GM12878 (cell line): ENCODE data around the gene NDRG2. TPM values are rescaled to one million over a fixed set of nuclear protein-coding genes. Genes with fewer than 3 reads are reported as not detected.

Experiments
- ATAC-seq: fragments of 200-7000 bp; cut with Tn5 transposase; 3 replicates; pipeline ENCODE4 v1.9.1; 2020; ENCODE audit warnings: mild to moderate bottlenecking, moderate library complexity
- BruUV-seq: library from RNA; stranded (reverse); fragments of 400-500 nt; replicated peaks from 2 replicates; lab custom pipeline; 2021; lab: Mats Ljungman, UMichigan
- CTCF ChIA-PET: fragments of 300-600 bp; sonication (Branson Sonifier 250); formaldehyde crosslinking; extraction: SDS; loops from one replicate; lab custom pipeline; 2021; ENCODE audit warnings: inconsistent platforms; lab: Yijun Ruan, JAX
- POLR2A ChIA-PET: fragments of 350-600 bp; formaldehyde crosslinking; extraction: SDS; loops from one replicate; lab custom pipeline; 2021; ENCODE audit warnings: inconsistent platforms; lab: Charles Lee
- RAD21 ChIA-PET: fragments of 300-600 bp; sonication (Branson Sonifier 250); formaldehyde crosslinking; loops from one replicate; lab custom pipeline; 2023; ENCODE audit warnings: antibody characterized with exemption; ENCODE audit not compliant: unreplicated experiment; lab: Charles Lee
- SMC1A ChIA-PET: fragments of 300-600 bp; sonication (Branson Sonifier 250); formaldehyde crosslinking; loops from one replicate; lab custom pipeline; 2023; ENCODE audit not compliant: unreplicated experiment, uncharacterized antibody; lab: Charles Lee
- DNase-seq: peaks from one replicate; pipeline ENCODE4 v3.0.0-alpha.2; 2011; ENCODE audit warnings: low read depth, low spot score
- FAIRE-seq: peaks from 3 replicates; lab custom pipeline; 2011; peaks lifted over from hg19 to GRCh38; lab: Jason Lieb, UNC
- H2AFZ ChIP-seq: 2 replicates; pipeline ENCODE4 v1.6.0; 2011; ENCODE audit warnings: low read depth, low read length, control low read depth; ENCODE audit not compliant: control insufficient read depth
- H3K27ac ChIP-seq: 2 replicates; pipeline ENCODE4 v1.5.1; 2011; ENCODE audit warnings: control low read depth; ENCODE audit not compliant: control insufficient read depth, insufficient read depth
- H3K27me3 ChIP-seq, 2 experiments: replicated peaks in 1 of 2; 2 replicates each; pipeline versions ENCODE4 v1.6.0 to v1.6.1; 2011; ENCODE audit warnings: low read length in 1 of 2; ENCODE audit not compliant: control insufficient read depth in 2 of 2, insufficient read depth in 2 of 2
- H3K36me3 ChIP-seq, 2 experiments: 2 replicates each; pipeline ENCODE4 v1.5.1; 2011; ENCODE audit warnings: low read length in 1 of 2; ENCODE audit not compliant: control insufficient read depth in 2 of 2, insufficient read depth in 2 of 2
- H3K4me1 ChIP-seq: 2 replicates; pipeline ENCODE4 v1.6.1; 2011; ENCODE audit warnings: mild to moderate bottlenecking, low read length, moderate library complexity, mixed read lengths; ENCODE audit not compliant: control insufficient read depth, insufficient read depth
- H3K4me2 ChIP-seq: 2 replicates; pipeline ENCODE4 v1.6.0; 2011; ENCODE audit warnings: control low read depth; ENCODE audit not compliant: control insufficient read depth, insufficient read depth
- H3K4me3 ChIP-seq: fragments of 200-600 bp; sonication (generic); 2 replicates; pipeline ENCODE4 v1.5.1; 2016
- H3K79me2 ChIP-seq: 2 replicates; pipeline ENCODE4 v1.6.0; 2011; ENCODE audit warnings: low read length; ENCODE audit not compliant: control insufficient read depth, insufficient read depth
- H3K9ac ChIP-seq: 2 replicates; pipeline ENCODE4 v1.8.0; 2011; ENCODE audit warnings: low read length, control low read depth, mixed read lengths; ENCODE audit not compliant: control insufficient read depth, insufficient read depth
- H3K9me3 ChIP-seq: replicated peaks from 3 replicates; pipeline ENCODE4 v1.5.1; 2011; ENCODE audit warnings: mild to moderate bottlenecking, low read length; ENCODE audit not compliant: control insufficient read depth, insufficient read depth
- H4K20me1 ChIP-seq: 2 replicates; pipeline ENCODE4 v1.6.0; 2011; ENCODE audit not compliant: control insufficient read depth, insufficient read depth
- NFYB ChIP-seq: IDR thresholded peaks from 2 replicates; pipeline ENCODE4 v1.6.1; 2011; ENCODE audit warnings: low read depth, mild to moderate bottlenecking, low read length, improper control_type of control experiment, moderate library complexity; ENCODE audit not compliant: insufficient read depth
- NR2C1 ChIP-seq: fragments of 450-650 bp; IDR thresholded peaks from 2 replicates; pipeline ENCODE4 v1.6.1; 2017; ENCODE audit warnings: antibody characterized with exemption, mild to moderate bottlenecking, moderate library complexity
- PBX3 ChIP-seq: IDR thresholded peaks from 2 replicates; pipeline ENCODE4 v1.6.1; 2011; ENCODE audit warnings: mild to moderate bottlenecking, low read depth, low read length, moderate library complexity; ENCODE audit not compliant: insufficient replicate concordance
- PML ChIP-seq: IDR thresholded peaks from 2 replicates; pipeline ENCODE4 v1.6.1; 2012; ENCODE audit warnings: low read length, inconsistent platforms
- POLR2A ChIP-seq: IDR thresholded peaks from 2 replicates; pipeline ENCODE4 v1.6.1; 2011; ENCODE audit warnings: low read depth, mild to moderate bottlenecking, low read length
- POU2F2 ChIP-seq: IDR thresholded peaks from 3 replicates; pipeline ENCODE4 v1.6.1; 2011; ENCODE audit warnings: low read depth, mild to moderate bottlenecking, low read length, borderline replicate concordance
- RELA ChIP-seq: fragments of 450-650 bp; IDR thresholded peaks from 2 replicates; pipeline ENCODE4 v1.8.0; 2014; ENCODE audit warnings: borderline replicate concordance; ENCODE audit not compliant: partially characterized antibody
- SKIL ChIP-seq: fragments of 450-650 bp; IDR thresholded peaks from 2 replicates; pipeline ENCODE4 v1.6.1; 2017; ENCODE audit warnings: mild to moderate bottlenecking, low read depth, inconsistent platforms; ENCODE audit not compliant: poor library complexity, severe bottlenecking
- SRF ChIP-seq, 2 experiments: IDR thresholded peaks; 2 replicates each; pipeline ENCODE4 v1.6.1; 2011; ENCODE audit warnings: low read depth in 2 of 2, low read length in 2 of 2, mild to moderate bottlenecking in 1 of 2, moderate library complexity in 1 of 2
- STAT3 ChIP-seq: IDR thresholded peaks from 2 replicates; pipeline ENCODE4 v1.6.1; 2011; ENCODE audit warnings: low read depth, low read length, improper control_type of control experiment
- ZBED1 ChIP-seq: IDR thresholded peaks from 2 replicates; pipeline ENCODE4 v1.6.1; 2016; ENCODE audit warnings: borderline replicate concordance
- ZNF384 ChIP-seq: IDR thresholded peaks from 2 replicates; pipeline ENCODE4 v1.6.1; 2012; ENCODE audit warnings: low read depth, mild to moderate bottlenecking, low read length, improper control_type of control experiment, borderline replicate concordance
- WGBS: methylation state at CpG from one replicate; pipeline ENCODE4 v1.1.6; 2016; ENCODE audit warnings: low lambda C conversion rate; ENCODE audit not compliant: insufficient replicate concordance, insufficient coverage; ENCODE audit errors: missing lambda C conversion rate; 5-methylcytosine and 5-hydroxymethylcytosine counted together
- in situ Hi-C: fragments of 300-500 bp; cut with MboI; formaldehyde crosslinking; loops from 9 replicates; pipeline ENCODE4 v1.14.3; 2018; ENCODE audit warnings: mixed read lengths
- intact Hi-C: fragments of 100-400 bp; cut with micrococcal nuclease; formaldehyde crosslinking; loops from one replicate; pipeline ENCODE4 v1.14.2; 2022; ENCODE audit not compliant: unreplicated experiment
- polyA plus RNA-seq, 11 experiments: library from polyadenylated mRNA; depleted of rRNA in 4 of 11; unstranded in 6 of 11; stranded (reverse) in 5 of 11; fragments of >200 nt; fragmentation: Nextera tagmentation in 4 of 11; fragmentation: Illumina TruSeq in 1 of 11; extraction: Ambion mirVana in 4 of 11; extraction: Trizol in 1 of 11; gene quantifications; 1 replicate in 1 of 11; 2 replicates in 10 of 11; pipeline versions ENCODE4 v1.2.1 to v1.2.3, GENCODE V29; 2011 to 2016; ENCODE audit warnings: inconsistent platforms in 2 of 11, missing spikeins in 2 of 11, low read depth in 1 of 11
- total RNA-seq, 4 experiments: library from RNA; depleted of rRNA in 3 of 4; stranded (reverse); fragments of >200 nt in 3 of 4; fragmentation: Illumina TruSeq in 1 of 4; extraction: Trizol in 1 of 4; gene quantifications; 2 replicates each; pipeline versions ENCODE4 v1.2.1 to v1.2.3, GENCODE V29; 2013 to 2021

NDRG2 gene
- total and polyA plus RNA-seq, 10 of the 15 experiments (the other 5 are each of a cell fraction or from before 2014, with no cell fraction given) = 0.15 to 0.49 TPM; not detected in 8

DNA sequence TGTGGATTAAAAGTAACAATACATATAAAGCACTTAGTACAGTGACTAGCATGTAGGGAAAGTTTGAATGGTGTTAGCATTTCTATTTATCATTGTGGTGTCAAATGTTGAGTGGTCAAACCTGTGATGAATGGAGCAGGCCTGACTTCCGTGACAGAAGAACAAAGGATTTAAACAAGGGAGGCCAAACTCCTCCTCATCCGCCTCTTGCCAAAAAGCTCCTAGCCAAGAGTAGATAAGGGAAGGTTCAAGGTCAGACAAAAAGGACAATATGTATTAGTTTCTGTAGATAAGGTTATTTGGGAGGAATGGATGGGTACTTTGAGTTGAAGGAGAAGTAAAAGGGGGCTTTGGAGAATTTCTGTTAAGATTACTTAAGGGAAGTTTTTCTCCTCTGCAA, 23.8 kb upstream of the NDRG2 start:
- ChIA-PET RAD21 (interaction anchor here (1.8 kb wide), 1 partner anchor 22 kb away, joined by 4 read pairs; no protein-coding TSS in a partner anchor), SMC1A (interaction anchor here (1.5 to 2.0 kb wide), 2 partner anchors 20 to 33 kb away, joined by 4 to 17 read pairs; no protein-coding TSS in a partner anchor), CTCF (interaction anchor here (0.6 to 3.2 kb wide), 2 partner anchors 18 to 34 kb away, joined by 3 to 22 read pairs; no protein-coding TSS in a partner anchor), POLR2A (interaction anchor here (0.5 kb wide), 1 partner anchor 29 kb away, joined by 4 read pairs; no protein-coding TSS in a partner anchor)
- no peak overlapping the region for H3K4me3 ChIP-seq
- no peak overlapping the region for H3K27ac ChIP-seq
- H3K4me1 ChIP-seq = no peaks in the 10 kb centered on the region
- DNase-seq (no peak), FAIRE-seq (no peak), ATAC-seq (no peak)
- H4K20me1 ChIP-seq = no peaks in the 10 kb centered on the region; the same call in 1 of the 2 replicates
- peaks cover 0 to 9% of the 10 kb centered on the region in 2 experiments; a peak in 1 of 4 replicates for H3K27me3 ChIP-seq
- H3K79me2 ChIP-seq = no peaks in the 10 kb centered on the region
- H3K36me3 ChIP-seq = no peaks in the 10 kb centered on the region
- 50% methylated on average over 2 of the region's 2 CpGs for WGBS
- no peak overlapping the region for H3K9ac ChIP-seq
- H3K9me3 ChIP-seq = no peaks in the 10 kb centered on the region
- in situ Hi-C loops (no loop called here), intact Hi-C loops (no loop called here)
- no peak overlapping the region for H3K4me2 ChIP-seq
- BruUV-seq = no TSS peak
- H2AFZ ChIP-seq = no peak overlapping the region
- TF ChIP-seq ZNF384 (no peak), SRF (IDR thresholded peaks at IDR 0.05; ENCODE audit: low read depth in 2 of 2, low read length in 2 of 2) (no peak), NFYB (no peak), NR2C1 (no peak), ZBED1 (no peak)

DNA sequence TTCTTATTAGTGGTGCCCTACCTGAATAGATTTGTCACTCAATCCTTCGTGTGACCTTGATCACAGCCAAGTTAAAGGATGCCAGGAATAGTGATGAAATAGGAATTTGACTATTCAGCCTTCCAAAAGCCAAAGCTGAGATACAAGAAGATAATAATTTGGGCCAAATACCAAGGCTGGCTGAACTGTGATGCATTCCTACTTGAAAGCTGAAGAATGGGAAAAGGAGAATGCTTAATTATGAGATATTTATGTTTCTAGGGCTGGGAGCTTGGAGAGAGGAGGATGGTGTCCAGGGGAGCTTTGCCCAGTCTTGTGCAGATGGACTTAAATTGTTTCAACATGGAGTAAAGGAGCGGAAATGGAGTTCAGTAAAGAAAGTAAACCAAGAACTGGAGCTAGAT, 22.5 kb upstream of the NDRG2 start:
- SMC1A ChIA-PET = interaction anchor here (1.2 to 2.0 kb wide), 3 partner anchors 21 to 41 kb away, joined by 3 to 17 read pairs (median 4); no protein-coding TSS in a partner anchor
- Histone ChIP-seq H3K27ac (no peak overlapping the region), H3K36me3 (no peaks in the 10 kb centered on the region), H3K79me2 (no peaks in the 10 kb centered on the region), H3K9ac (no peak overlapping the region), H2AFZ (no peak overlapping the region), H3K27me3 (peaks cover 0 to 11% of the 10 kb centered on the region in 2 experiments; a peak in 2 of 4 replicates), H3K4me3 (no peak overlapping the region), H3K4me2 (no peak overlapping the region), H4K20me1 (no peaks in the 10 kb centered on the region; the same call in 1 of the 2 replicates), H3K9me3 (no peaks in the 10 kb centered on the region), H3K4me1 (no peaks in the 10 kb centered on the region)
- DNase-seq = no peak
- ATAC-seq = no peak
- intact Hi-C loops = no loop called here
- RAD21 ChIA-PET = interaction anchor here (1.8 kb wide), 1 partner anchor 24 kb away, joined by 4 read pairs; no protein-coding TSS in a partner anchor
- in situ Hi-C loops = no loop called here
- POLR2A ChIA-PET = interaction anchor here (1.2 kb wide), 1 partner anchor 32 kb away, joined by 4 read pairs; no protein-coding TSS in a partner anchor
- CTCF ChIA-PET = interaction anchor here (1.5 to 3.2 kb wide), 4 partner anchors 13 to 57 kb away, joined by 3 to 22 read pairs (median 4); no protein-coding TSS in a partner anchor
- WGBS = 0% methylated on average over 2 of the region's 2 CpGs
- no peak for FAIRE-seq
- no TSS peak for BruUV-seq
- TF ChIP-seq STAT3 (no peak), POU2F2 (no peak), POLR2A (no peak), RELA (no peak), PML (no peak), SKIL (no peak), PBX3 (no peak)
